PC-3 (cell line): ENCODE measurements around the gene BMP8B. TPM values are rescaled to one million over a fixed set of nuclear protein-coding genes. Genes with fewer than 3 reads are reported as not detected.

Experiments
- ATAC-seq: fragments of 200-7000 bp; cut with Tn5 transposase; 2 replicates; pipeline ENCODE4 v1.9.1; 2020; ENCODE audit warnings: mild to moderate bottlenecking, moderate library complexity
- BruUV-seq: library from RNA; stranded (reverse); fragments of 400-500 nt; replicated peaks from 2 replicates; lab custom pipeline; 2021; lab: Mats Ljungman, UMichigan
- CTCF ChIA-PET: fragments of 300-600 bp; sonication (Branson Sonifier 250); formaldehyde crosslinking; loops from one replicate; lab custom pipeline; 2022; ENCODE audit warnings: antibody characterized with exemption; lab: Charles Lee
- POLR2A ChIA-PET: fragments of 300-600 bp; sonication (Branson Sonifier 250); formaldehyde crosslinking; loops from one replicate; lab custom pipeline; 2022; ENCODE audit warnings: antibody characterized with exemption; ENCODE audit not compliant: unreplicated experiment; lab: Charles Lee
- DNase-seq: peaks from one replicate; pipeline ENCODE4 v3.0.0-alpha.2; 2015
- H2AFZ ChIP-seq: fragments of 300-600 bp; sonication (generic); 2 replicates; pipeline ENCODE4 v1.6.0; 2016; ENCODE audit warnings: antibody characterized with exemption, low read length
- H3F3A ChIP-seq: fragments of 300-600 bp; sonication (generic); one replicate; pipeline ENCODE4 v1.6.0; 2017; ENCODE audit warnings: antibody characterized with exemption, low read length, control low read depth, mild to moderate bottlenecking; ENCODE audit not compliant: unreplicated experiment
- H3K27ac ChIP-seq: fragments of 300-600 bp; sonication (generic); 2 replicates; pipeline ENCODE4 v1.5.1; 2016; ENCODE audit warnings: mild to moderate bottlenecking, low read length
- H3K27me3 ChIP-seq: fragments of 300-600 bp; sonication (generic); 2 replicates; pipeline ENCODE4 v1.6.1; 2016; ENCODE audit warnings: low read length, mixed read lengths
- H3K36me3 ChIP-seq: fragments of 300-600 bp; sonication (generic); 2 replicates; pipeline ENCODE4 v1.6.1; 2016; ENCODE audit warnings: low read depth, mixed run types, low read length, mixed read lengths
- H3K4me1 ChIP-seq: fragments of 300-600 bp; sonication (generic); 2 replicates; pipeline ENCODE4 v1.5.1; 2016; ENCODE audit warnings: low read length; ENCODE audit not compliant: insufficient read depth
- H3K4me2 ChIP-seq: fragments of 300-600 bp; sonication (generic); 2 replicates; pipeline ENCODE4 v1.6.0; 2016; ENCODE audit warnings: low read length
- H3K4me3 ChIP-seq: fragments of 300-600 bp; sonication (generic); 2 replicates; pipeline ENCODE4 v1.5.1; 2016; ENCODE audit warnings: mild to moderate bottlenecking, low read length, mixed read lengths
- H3K79me2 ChIP-seq: fragments of 300-600 bp; sonication (generic); 2 replicates; pipeline ENCODE4 v1.6.1; 2017; ENCODE audit warnings: low read length, mixed read lengths
- H3K9ac ChIP-seq: fragments of 300-600 bp; sonication (generic); 2 replicates; pipeline ENCODE4 v1.6.0; 2016; ENCODE audit warnings: mild to moderate bottlenecking, low read length
- H3K9me2 ChIP-seq: fragments of 300-600 bp; sonication (generic); replicated peaks from 2 replicates; pipeline ENCODE4 v1.6.1; 2016; ENCODE audit warnings: mixed run types, low read length, mixed read lengths
- H3K9me3 ChIP-seq: fragments of 300-600 bp; sonication (generic); 2 replicates; pipeline ENCODE4 v1.6.1; 2016; ENCODE audit warnings: low read length, mixed read lengths
- H4K20me1 ChIP-seq: fragments of 300-600 bp; sonication (generic); 2 replicates; pipeline ENCODE4 v1.6.1; 2016; ENCODE audit warnings: low read length, mixed read lengths
- CTCF ChIP-seq: fragments of 300-600 bp; sonication (generic); conservative IDR thresholded peaks from 2 replicates; pipeline ENCODE4 v1.5.1; 2017; ENCODE audit warnings: antibody characterized with exemption, low read depth, mild to moderate bottlenecking, low read length
- EZH2 ChIP-seq: fragments of 300-600 bp; sonication (generic); IDR thresholded peaks from one replicate; pipeline ENCODE4 v1.6.1; 2017; ENCODE audit warnings: antibody characterized with exemption, mild to moderate bottlenecking, low read length; ENCODE audit not compliant: unreplicated experiment
- EZH2phosphoT487 ChIP-seq: fragments of 300-600 bp; sonication (generic); IDR thresholded peaks from 2 replicates; pipeline ENCODE4 v1.6.1; 2018; ENCODE audit warnings: mild to moderate bottlenecking, antibody characterized with exemption, low read length, borderline replicate concordance
- intact Hi-C: fragments of 100-400 bp; cut with micrococcal nuclease; formaldehyde crosslinking; loops from 2 replicates; pipeline ENCODE4 v1.9.0; 2023
- total RNA-seq: library from RNA; depleted of rRNA; stranded (reverse); fragments of >200 nt; gene quantifications from 2 replicates; pipeline ENCODE4 v1.2.3, GENCODE V29; 2014

BMP8B gene
- total RNA-seq, 1 experiment from 2014 or later = 3.3 TPM

DNA sequence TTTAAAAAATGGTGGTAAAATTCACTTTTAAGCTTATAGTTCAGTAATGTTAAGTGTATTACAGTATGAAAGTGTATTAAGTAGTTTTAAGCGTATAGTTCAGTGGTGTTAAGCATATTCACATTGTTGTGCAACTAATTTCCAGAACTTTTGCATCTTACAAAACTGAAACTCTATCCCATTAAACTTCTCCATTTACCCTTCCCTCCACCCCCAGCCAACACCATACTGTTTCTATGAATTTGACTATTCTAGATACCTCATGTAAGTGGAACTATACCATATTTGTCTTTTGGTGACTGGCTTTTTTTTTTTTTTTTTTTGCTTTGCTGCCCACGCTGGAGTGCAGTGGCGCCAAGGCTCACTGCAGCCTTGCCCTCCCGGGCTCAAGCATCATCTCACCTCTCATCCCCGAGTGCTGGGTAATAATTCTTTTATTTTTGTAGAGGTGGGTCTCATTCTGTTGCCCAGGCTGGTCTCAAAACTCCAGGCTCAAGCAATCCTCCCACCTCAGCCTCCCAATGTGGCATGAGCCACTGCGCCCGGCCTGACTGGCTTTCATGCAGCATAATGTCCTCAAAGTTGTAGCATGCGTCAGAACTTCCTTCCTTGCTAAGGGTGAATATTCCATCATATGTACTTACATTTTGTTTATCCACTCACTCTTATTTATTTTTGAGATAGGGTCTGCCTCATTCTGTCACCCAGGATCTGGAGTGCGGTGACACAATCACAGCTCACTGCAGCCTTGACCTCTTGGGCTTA, 45.1 kb upstream of the BMP8B start:
- H2AFZ ChIP-seq = no peak overlapping the region
- H3K27ac ChIP-seq = no peak overlapping the region
- H4K20me1 ChIP-seq = no peaks in the 10 kb centered on the region
- POLR2A ChIA-PET = no interaction called here
- DNase-seq (no peak), ATAC-seq (no peak)
- CTCF ChIA-PET = no interaction called here
- no peaks in the 10 kb centered on the region for H3K9me2 ChIP-seq
- H3K4me2 ChIP-seq = no peak overlapping the region
- intact Hi-C loops = no loop called here
- H3F3A ChIP-seq = no peaks in the 10 kb centered on the region
- peaks cover 13% of the 10 kb centered on the region for H3K36me3 ChIP-seq
- H3K79me2 ChIP-seq = no peaks in the 10 kb centered on the region
- no peak overlapping the region for H3K9ac ChIP-seq
- H3K4me1 ChIP-seq = peaks cover 18% of the 10 kb centered on the region
- H3K9me3 ChIP-seq = no peaks in the 10 kb centered on the region
- H3K27me3 ChIP-seq = no peaks in the 10 kb centered on the region
- no TSS peak for BruUV-seq
- no peak overlapping the region for H3K4me3 ChIP-seq
- no peak for TF ChIP-seq EZH2phosphoT487
- TF ChIP-seq EZH2 = no peak
- no peak for TF ChIP-seq CTCF

DNA sequence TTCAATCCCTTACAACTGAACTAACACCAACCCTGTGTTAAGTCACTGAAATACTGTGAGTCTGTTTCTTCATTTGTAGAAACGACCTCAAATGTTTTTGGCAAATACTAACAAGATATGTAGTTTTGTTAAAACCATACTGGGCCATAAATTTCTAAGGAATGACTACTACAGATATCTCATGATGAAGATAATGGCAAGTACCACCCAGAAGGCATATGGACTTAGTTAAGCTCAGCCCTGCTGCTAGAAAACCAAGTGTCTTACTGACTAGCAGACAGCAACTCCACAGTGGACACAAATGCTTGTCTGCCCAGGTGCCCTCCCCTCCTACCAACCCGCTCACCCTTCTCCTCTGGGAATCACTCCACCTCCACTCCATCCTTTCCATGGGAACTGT, 44.5 kb upstream of the BMP8B start:
- Histone ChIP-seq H3K4me2 (no peak overlapping the region), H2AFZ (no peak overlapping the region), H3K27me3 (no peaks in the 10 kb centered on the region), H3F3A (no peaks in the 10 kb centered on the region), H3K9me3 (no peaks in the 10 kb centered on the region), H4K20me1 (no peaks in the 10 kb centered on the region), H3K36me3 (peaks cover 6% of the 10 kb centered on the region; the same call in 1 of the 2 replicates), H3K9ac (no peak overlapping the region), H3K9me2 (no peaks in the 10 kb centered on the region), H3K27ac (no peak overlapping the region), H3K4me3 (no peak overlapping the region), H3K4me1 (peaks cover 18% of the 10 kb centered on the region), H3K79me2 (no peaks in the 10 kb centered on the region)
- TF ChIP-seq CTCF = no peak
- TF ChIP-seq EZH2 = no peak
- no peak for TF ChIP-seq EZH2phosphoT487
- DNase-seq (no peak), ATAC-seq (no peak)
- CTCF ChIA-PET = no interaction called here
- intact Hi-C loops = no loop called here
- POLR2A ChIA-PET = no interaction called here
- BruUV-seq = no TSS peak

DNA sequence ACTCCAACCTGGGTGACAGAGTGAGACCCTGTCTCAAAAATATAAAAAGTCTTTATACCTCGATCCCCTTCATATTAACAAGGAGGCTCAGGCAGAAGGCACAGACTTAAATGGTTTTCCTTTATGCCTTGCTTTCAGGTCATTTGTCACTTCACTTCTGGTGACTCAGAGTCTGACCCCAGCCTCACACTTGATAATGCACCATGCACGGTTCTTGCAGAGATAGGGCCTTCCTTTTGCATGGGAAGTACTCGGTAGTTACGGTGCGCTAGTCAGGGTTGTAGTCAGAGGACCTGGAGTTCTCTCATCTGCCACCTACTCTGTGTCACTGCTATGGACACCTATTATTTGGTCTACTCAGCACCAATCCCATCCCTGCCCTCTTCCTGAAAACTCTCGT, 43.6 kb upstream of the BMP8B start:
- no peak overlapping the region for H3K4me3 ChIP-seq
- H3K9ac ChIP-seq = no peak overlapping the region
- H3K9me2 ChIP-seq = no peaks in the 10 kb centered on the region
- H3K36me3 ChIP-seq = no peaks in the 10 kb centered on the region
- DNase-seq (no peak), ATAC-seq (no peak)
- H3K9me3 ChIP-seq = no peaks in the 10 kb centered on the region
- no peaks in the 10 kb centered on the region for H4K20me1 ChIP-seq
- H3K79me2 ChIP-seq = no peaks in the 10 kb centered on the region
- BruUV-seq = no TSS peak
- intact Hi-C loops = no loop called here
- no peak overlapping the region for H3K4me2 ChIP-seq
- TF ChIP-seq CTCF (no peak), EZH2 (no peak), EZH2phosphoT487 (no peak)
- H3F3A ChIP-seq = no peaks in the 10 kb centered on the region
- CTCF ChIA-PET = no interaction called here
- POLR2A ChIA-PET = no interaction called here
- peaks cover 18% of the 10 kb centered on the region for H3K4me1 ChIP-seq
- no peak overlapping the region for H3K27ac ChIP-seq
- H2AFZ ChIP-seq = no peak overlapping the region
- no peaks in the 10 kb centered on the region for H3K27me3 ChIP-seq
